Peyer's patch (tissue), 4 donors: ENCODE results near the gene MBNL2. TPM values are rescaled to one million over a fixed set of nuclear protein-coding genes. Genes with fewer than 3 reads are reported as not detected.
A peak's percentile ranks its signal among the peaks of the same experiment; 100 is the strongest.

Experiments
- DNase-seq, 3 donors: peaks; one replicate each; pipeline ENCODE4 v3.0.0-alpha.2; 2017 to 2019
- H3K27ac ChIP-seq, 4 donors: fragments of 200-600 bp; sonication (generic); one replicate each; pipeline ENCODE4 v1.5.1; 2016 to 2019
- H3K27me3 ChIP-seq, 2 donors: fragments of 200-600 bp; sonication (generic); one replicate each; pipeline ENCODE4 v1.5.1; 2019
- H3K36me3 ChIP-seq, 3 donors: fragments of 200-600 bp; sonication (generic); one replicate each; pipeline ENCODE4 v1.5.1; 2016 to 2019
- H3K4me1 ChIP-seq, 4 donors: fragments of 200-600 bp; sonication (generic); one replicate each; pipeline ENCODE4 v1.5.1; 2016 to 2019
- H3K4me3 ChIP-seq, 4 donors: fragments of 200-600 bp; sonication (generic); 1 replicate in 3 of 4; 2 replicates in 1 of 4; pipeline ENCODE4 v1.5.1; 2016 to 2019; ENCODE audit warnings: mild to moderate bottlenecking in 1 of 4
- H3K9me3 ChIP-seq, 4 donors: fragments of 200-600 bp; sonication (generic); one replicate each; pipeline ENCODE4 v1.5.1; 2016 to 2019; ENCODE audit warnings: mild to moderate bottlenecking in 1 of 4
- CTCF ChIP-seq, 6 experiments: fragments of 450-650 bp in 4 of 6; fragments of 200-600 bp in 2 of 6; sonication (generic) in 1 of 6; IDR thresholded peaks; one replicate each; pipeline ENCODE4 v1.5.1; 2017 to 2019; ENCODE audit warnings: antibody characterized with exemption in 6 of 6, mild to moderate bottlenecking in 3 of 6, moderate library complexity in 1 of 6
- POLR2A ChIP-seq, 2 donors: fragments of 450-650 bp; IDR thresholded peaks; one replicate each; pipeline ENCODE4 v1.5.1; 2017; ENCODE audit warnings: antibody characterized with exemption in 2 of 2, mild to moderate bottlenecking in 2 of 2, moderate library complexity in 2 of 2
- total RNA-seq, 4 donors: library from RNA; depleted of rRNA; stranded (reverse); fragments of >200 nt; gene quantifications; one replicate each; pipeline ENCODE4 v1.1.0, GENCODE V29; 2016

The MBNL2 gene
- total RNA-seq, 4 donors from 2014 or later, result 27.0 to 44.6 (median 36.3) TPM

GRCh38 chr13:97256343-97256783 is 34.2 kb downstream of the MBNL2 start:
- no peaks in the 10 kb centered on the region for H3K36me3 ChIP-seq
- no peak for TF ChIP-seq CTCF (IDR thresholded peaks at IDR 0.05)
- H3K4me3 ChIP-seq, result no peak overlapping the region
- H3K27me3 ChIP-seq, result no peaks in the 10 kb centered on the region
- H3K9me3 ChIP-seq, result no peaks in the 10 kb centered on the region
- H3K4me1 ChIP-seq, result peaks cover 0 to 65% (median 4%) of the 10 kb centered on the region in 4 donors
- DNase-seq, result no peak
- H3K27ac ChIP-seq, result peak overlapping the region in 1 of 4 donors; percentile 56

GRCh38 chr13:97257228-97257755 is 35.2 kb downstream of the MBNL2 start:
- H3K4me3 ChIP-seq, result no peak overlapping the region
- peak overlapping the region in 2 of 4 donors; percentile 46 to 60 for H3K27ac ChIP-seq
- H3K27me3 ChIP-seq, result no peaks in the 10 kb centered on the region
- no peaks in the 10 kb centered on the region for H3K36me3 ChIP-seq
- TF ChIP-seq CTCF (IDR thresholded peaks at IDR 0.05) (no peak), POLR2A (IDR thresholded peaks at IDR 0.05) (no peak)
- no peaks in the 10 kb centered on the region for H3K9me3 ChIP-seq
- no peak for DNase-seq
- H3K4me1 ChIP-seq, result peaks cover 0 to 74% (median 4%) of the 10 kb centered on the region in 4 donors

- H3K9me3 ChIP-seq, result no peaks in the 10 kb centered on the region
- TF ChIP-seq CTCF (IDR thresholded peaks at IDR 0.05), result no peak
- no peak for TF ChIP-seq POLR2A (IDR thresholded peaks at IDR 0.05)
- DNase-seq, result no peak
- no peak overlapping the region for H3K4me3 ChIP-seq
- H3K27me3 ChIP-seq, result no peaks in the 10 kb centered on the region
- no peaks in the 10 kb centered on the region for H3K36me3 ChIP-seq
- H3K27ac ChIP-seq, result peak overlapping the region in 2 of 4 donors; percentile 46 to 71
- H3K4me1 ChIP-seq, result peaks cover 0 to 75% (median 4%) of the 10 kb centered on the region in 4 donors
Measured at GRCh38 chr13:97257800-97258799, 36.0 kb downstream of the MBNL2 start.

GRCh38 chr13:97258801-97259200 is 36.7 kb downstream of the MBNL2 start:
- peaks cover 0 to 75% (median 4%) of the 10 kb centered on the region in 4 donors for H3K4me1 ChIP-seq

GRCh38 chr13:97259410-97259797 is 37.3 kb downstream of the MBNL2 start:
- no peaks in the 10 kb centered on the region for H3K9me3 ChIP-seq
- H3K27me3 ChIP-seq, result no peaks in the 10 kb centered on the region
- H3K36me3 ChIP-seq, result no peaks in the 10 kb centered on the region
- no peak for DNase-seq
- no peak overlapping the region for H3K4me3 ChIP-seq
- H3K27ac ChIP-seq, result peak overlapping the region in 2 of 4 donors; percentile 33 to 71
- TF ChIP-seq CTCF (IDR thresholded peaks at IDR 0.05) (no peak), POLR2A (IDR thresholded peaks at IDR 0.05) (no peak)
- peaks cover 0 to 75% (median 4%) of the 10 kb centered on the region in 4 donors for H3K4me1 ChIP-seq

More at GRCh38 chr13:97258801-97259200, 36.7 kb downstream of the MBNL2 start:
- no peak for TF ChIP-seq POLR2A (IDR thresholded peaks at IDR 0.05)
- no peak for TF ChIP-seq CTCF (IDR thresholded peaks at IDR 0.05)
- Histone ChIP-seq H3K4me3 (no peak overlapping the region), H3K27ac (peak overlapping the region in 2 of 4 donors; percentile 33 to 71), H3K36me3 (no peaks in the 10 kb centered on the region), H3K9me3 (no peaks in the 10 kb centered on the region), H3K27me3 (no peaks in the 10 kb centered on the region)
- no peak for DNase-seq
